AG04450 (cell line): ENCODE measurements around the gene KIF2B. TPM values are rescaled to one million over a fixed set of nuclear protein-coding genes. Genes with fewer than 3 reads are reported as not detected.

Experiments
- CTCF ChIA-PET: fragments of 300-600, 350-600 bp; formaldehyde crosslinking; extraction: SDS; loops from one replicate; lab custom pipeline; 2022; ENCODE audit warnings: antibody characterized with exemption, inconsistent platforms; lab: Charles Lee
- POLR2A ChIA-PET: fragments of 350-600 bp; formaldehyde crosslinking; extraction: SDS; loops from one replicate; lab custom pipeline; 2021; ENCODE audit warnings: antibody characterized with exemption, inconsistent platforms; lab: Yijun Ruan, JAX
- DNase-seq: peaks from one replicate; pipeline ENCODE4 v3.0.0-alpha.2; 2011; ENCODE audit warnings: low read depth, low spot score
- H3K27ac ChIP-seq: one replicate; pipeline ENCODE4 v1.5.1; 2012; ENCODE audit warnings: low read depth, low read length, control low read depth
- H3K27me3 ChIP-seq: one replicate; pipeline ENCODE4 v1.6.0; 2012; ENCODE audit warnings: low read length; ENCODE audit not compliant: control insufficient read depth, insufficient read depth
- H3K4me3 ChIP-seq: 2 replicates; pipeline ENCODE4 v1.5.1; 2011; ENCODE audit warnings: mild to moderate bottlenecking, low read depth, low read length, control low read depth
- H3K9me3 ChIP-seq: 2 replicates; pipeline ENCODE4 v1.5.1; 2012; ENCODE audit warnings: low read length; ENCODE audit not compliant: control insufficient read depth, insufficient read depth
- polyA plus RNA-seq: library from polyadenylated mRNA; depleted of rRNA; stranded (reverse); fragments of >200 nt; gene quantifications from 2 replicates; pipeline ENCODE4 v1.2.3, GENCODE V29; 2011
- TF ChIP-seq, protein P1 (sequence below): IDR thresholded peaks from 2 replicates; pipeline ENCODE4 v1.5.1; 2011; ENCODE audit warnings: low read depth, low read length, control low read depth, inconsistent platforms

KIF2B gene
- polyA plus RNA-seq, 1 experiment, result not detected

DNA sequence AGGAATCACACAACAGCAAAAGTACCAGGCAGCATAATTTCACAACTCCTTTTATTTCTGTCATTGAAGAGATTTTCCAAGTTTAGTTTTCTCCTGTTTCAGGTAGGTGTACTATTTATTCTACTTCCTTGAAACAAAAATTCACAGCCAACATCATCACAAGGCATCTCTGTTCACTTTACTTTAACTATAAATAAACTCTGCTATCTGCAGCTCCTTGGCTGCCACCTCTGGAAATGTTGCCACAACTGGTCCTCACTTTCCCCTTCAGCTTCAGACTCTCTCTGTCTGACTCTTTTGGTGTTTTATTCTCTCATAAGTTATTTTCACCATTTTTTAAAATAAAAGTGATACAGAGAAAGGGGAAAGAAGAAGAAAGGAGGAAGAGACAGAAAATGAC lies 27.9 kb upstream of the KIF2B start:
- H3K27ac ChIP-seq, result no peak overlapping the region
- no peak overlapping the region for H3K4me3 ChIP-seq
- TF ChIP-seq, protein P1, sequence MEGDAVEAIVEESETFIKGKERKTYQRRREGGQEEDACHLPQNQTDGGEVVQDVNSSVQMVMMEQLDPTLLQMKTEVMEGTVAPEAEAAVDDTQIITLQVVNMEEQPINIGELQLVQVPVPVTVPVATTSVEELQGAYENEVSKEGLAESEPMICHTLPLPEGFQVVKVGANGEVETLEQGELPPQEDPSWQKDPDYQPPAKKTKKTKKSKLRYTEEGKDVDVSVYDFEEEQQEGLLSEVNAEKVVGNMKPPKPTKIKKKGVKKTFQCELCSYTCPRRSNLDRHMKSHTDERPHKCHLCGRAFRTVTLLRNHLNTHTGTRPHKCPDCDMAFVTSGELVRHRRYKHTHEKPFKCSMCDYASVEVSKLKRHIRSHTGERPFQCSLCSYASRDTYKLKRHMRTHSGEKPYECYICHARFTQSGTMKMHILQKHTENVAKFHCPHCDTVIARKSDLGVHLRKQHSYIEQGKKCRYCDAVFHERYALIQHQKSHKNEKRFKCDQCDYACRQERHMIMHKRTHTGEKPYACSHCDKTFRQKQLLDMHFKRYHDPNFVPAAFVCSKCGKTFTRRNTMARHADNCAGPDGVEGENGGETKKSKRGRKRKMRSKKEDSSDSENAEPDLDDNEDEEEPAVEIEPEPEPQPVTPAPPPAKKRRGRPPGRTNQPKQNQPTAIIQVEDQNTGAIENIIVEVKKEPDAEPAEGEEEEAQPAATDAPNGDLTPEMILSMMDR, result no peak
- CTCF ChIA-PET, result no interaction called here
- DNase-seq, result no peak
- POLR2A ChIA-PET, result no interaction called here
- H3K27me3 ChIP-seq, result no peaks in the 10 kb centered on the region
- H3K9me3 ChIP-seq, result peaks cover 22% of the 10 kb centered on the region

DNA sequence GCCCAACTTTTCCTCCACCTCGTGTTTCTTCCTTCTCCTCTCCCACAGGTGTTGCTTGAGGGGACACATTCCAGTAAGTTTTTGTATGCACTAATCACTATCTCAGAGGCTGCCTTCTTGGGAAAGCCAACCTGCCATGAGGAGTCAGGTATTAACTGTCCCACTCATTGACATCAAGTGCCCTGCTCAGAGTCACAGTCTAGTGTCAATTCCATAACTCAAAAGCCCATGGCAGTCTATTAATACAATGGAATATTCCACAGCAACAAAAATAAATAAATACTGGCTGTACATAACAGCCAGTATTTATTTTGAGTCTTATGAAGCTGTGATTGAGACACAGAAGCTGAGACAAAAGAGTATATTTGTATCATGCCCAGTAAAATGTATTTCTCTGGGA lies 26.1 kb upstream of the KIF2B start:
- peaks cover 21% of the 10 kb centered on the region for H3K9me3 ChIP-seq
- CTCF ChIA-PET, result no interaction called here
- TF ChIP-seq, protein P1, result no peak
- POLR2A ChIA-PET, result no interaction called here
- no peak overlapping the region for H3K4me3 ChIP-seq
- H3K27ac ChIP-seq, result no peak overlapping the region
- H3K27me3 ChIP-seq, result no peaks in the 10 kb centered on the region
- DNase-seq, result no peak

DNA sequence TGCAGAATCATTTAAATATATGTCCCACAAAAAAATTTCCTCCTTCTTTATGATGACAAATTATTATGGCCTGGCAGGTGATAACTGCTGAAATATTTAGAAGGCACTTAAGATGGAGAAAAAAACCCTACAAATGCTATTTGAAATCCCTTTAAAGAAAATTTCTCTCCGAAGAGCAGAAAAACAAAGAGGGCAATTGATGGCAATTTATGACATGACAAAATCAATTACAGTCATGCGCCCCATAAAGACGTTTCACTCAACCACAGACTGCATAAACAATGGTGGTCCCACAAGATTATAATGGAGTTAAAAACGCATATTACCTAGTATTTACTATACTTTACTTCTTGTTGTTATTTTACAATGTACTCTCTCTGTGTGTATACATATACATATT lies 25.2 kb upstream of the KIF2B start:
- no peak overlapping the region for H3K4me3 ChIP-seq
- peaks cover 12% of the 10 kb centered on the region for H3K9me3 ChIP-seq
- TF ChIP-seq, protein P1, result no peak
- no peak for DNase-seq
- H3K27ac ChIP-seq, result no peak overlapping the region
- ChIA-PET CTCF (no interaction called here), POLR2A (no interaction called here)
- H3K27me3 ChIP-seq, result no peaks in the 10 kb centered on the region

DNA sequence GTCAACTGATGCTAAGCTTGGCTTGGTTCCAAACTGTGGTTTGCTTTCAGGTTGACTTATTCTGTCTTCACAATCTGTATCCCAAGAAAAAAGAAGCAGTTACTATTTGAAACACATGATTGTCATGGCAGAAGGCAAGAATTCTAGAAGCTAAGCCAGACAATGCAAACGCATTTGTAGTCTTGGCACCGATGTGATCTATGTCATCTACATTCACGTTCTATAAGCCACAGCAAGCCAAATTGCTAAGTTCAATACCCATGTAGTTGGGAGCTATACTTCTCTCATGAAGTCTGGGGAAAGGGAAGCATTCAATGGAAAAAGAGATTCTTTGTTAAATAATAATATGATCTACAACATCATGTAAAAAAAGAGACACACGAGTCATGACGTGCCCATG lies 18.3 kb upstream of the KIF2B start:
- TF ChIP-seq, protein P1, result no peak
- ChIA-PET POLR2A (no interaction called here), CTCF (no interaction called here)
- peaks cover 6% of the 10 kb centered on the region for H3K9me3 ChIP-seq
- H3K27ac ChIP-seq, result no peak overlapping the region
- DNase-seq, result no peak
- H3K27me3 ChIP-seq, result no peaks in the 10 kb centered on the region
- H3K4me3 ChIP-seq, result no peak overlapping the region

DNA sequence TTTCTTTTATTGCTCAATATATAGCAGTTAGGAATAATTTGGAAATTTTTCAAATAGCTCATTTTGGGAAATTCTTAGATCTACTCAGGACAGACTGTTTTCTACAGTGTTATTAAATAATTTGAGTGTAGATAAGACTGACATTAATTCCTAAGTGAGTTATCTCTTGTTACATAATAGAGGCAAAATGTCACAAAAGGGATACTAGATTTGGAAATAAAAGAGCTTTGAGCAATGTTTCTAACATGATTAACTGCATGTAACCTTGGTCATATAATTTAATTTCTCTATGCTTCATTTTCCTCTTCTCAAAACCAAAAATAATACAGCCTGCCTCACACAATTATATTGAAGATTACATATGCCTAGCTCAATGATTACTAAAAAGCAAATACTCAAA lies 16.3 kb upstream of the KIF2B start:
- H3K9me3 ChIP-seq, result peaks cover 4% of the 10 kb centered on the region
- no peak overlapping the region for H3K4me3 ChIP-seq
- TF ChIP-seq, protein P1, result no peak
- ChIA-PET CTCF (no interaction called here), POLR2A (no interaction called here)
- H3K27me3 ChIP-seq, result no peaks in the 10 kb centered on the region
- no peak overlapping the region for H3K27ac ChIP-seq
- no peak for DNase-seq
